ENCODE data around the gene PGBD5. TPM values are rescaled to one million over a fixed set of nuclear protein-coding genes. Genes with fewer than 3 reads are reported as not detected.

The PGBD5 gene
- total RNA-seq, 4 donors from 2014 or later = 0.79 to 2.6 (median 1.1) TPM

DNA sequence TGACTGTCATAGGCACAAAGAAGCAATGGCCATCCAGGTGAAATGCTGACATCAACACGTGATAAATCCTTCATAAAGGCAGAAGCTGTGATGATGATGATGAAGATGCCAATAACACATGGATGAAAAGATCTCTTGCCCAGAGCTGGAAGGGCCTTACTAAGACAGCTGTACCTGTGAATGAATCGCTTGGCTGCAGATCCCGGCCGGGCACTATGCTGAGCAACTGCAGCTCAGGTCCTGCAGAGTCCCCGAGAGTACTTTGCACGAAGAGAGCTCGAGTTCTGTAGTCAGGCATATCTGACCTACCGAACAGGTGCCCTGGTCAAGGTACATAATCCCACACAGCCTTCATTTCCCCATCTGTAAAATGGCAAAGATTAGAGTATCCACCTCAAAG, 48.8 kb downstream of the PGBD5 start:
- Histone ChIP-seq H3K4me1 (no peaks in the 10 kb centered on the region), H3K27ac (no peak overlapping the region), H3K36me3 (no peaks in the 10 kb centered on the region), H3K9me3 (peaks cover 0 to 12% of the 10 kb centered on the region in 2 donors), H3K27me3 (no peaks in the 10 kb centered on the region), H3K4me3 (no peak overlapping the region)
- intact Hi-C loops (cut with DNase I; ENCODE audit: low total_unique reads) (no loop called here), in situ Hi-C loops (cut with MboI; ENCODE audit: low pct_ligation_motif_present in 1 of 4, low pct_unique_long_range_greater_than_20kb in 1 of 4, low sequenced_read_pairs in 3 of 4) (no loop called here)
- no peak for DNase-seq
- WGBS, 2 donors (ENCODE audit: low coverage in 1 of 2) = 50 to 83% methylated on average over 1 to 8 of the region's 8 CpGs
- TF ChIP-seq EP300 (IDR thresholded peaks at IDR 0.05; ENCODE audit: low read depth) (no peak), POLR2AphosphoS5 (IDR thresholded peaks at IDR 0.05) (no peak), POLR2A (IDR thresholded peaks at IDR 0.05) (no peak)
- TF ChIP-seq, protein P1, sequence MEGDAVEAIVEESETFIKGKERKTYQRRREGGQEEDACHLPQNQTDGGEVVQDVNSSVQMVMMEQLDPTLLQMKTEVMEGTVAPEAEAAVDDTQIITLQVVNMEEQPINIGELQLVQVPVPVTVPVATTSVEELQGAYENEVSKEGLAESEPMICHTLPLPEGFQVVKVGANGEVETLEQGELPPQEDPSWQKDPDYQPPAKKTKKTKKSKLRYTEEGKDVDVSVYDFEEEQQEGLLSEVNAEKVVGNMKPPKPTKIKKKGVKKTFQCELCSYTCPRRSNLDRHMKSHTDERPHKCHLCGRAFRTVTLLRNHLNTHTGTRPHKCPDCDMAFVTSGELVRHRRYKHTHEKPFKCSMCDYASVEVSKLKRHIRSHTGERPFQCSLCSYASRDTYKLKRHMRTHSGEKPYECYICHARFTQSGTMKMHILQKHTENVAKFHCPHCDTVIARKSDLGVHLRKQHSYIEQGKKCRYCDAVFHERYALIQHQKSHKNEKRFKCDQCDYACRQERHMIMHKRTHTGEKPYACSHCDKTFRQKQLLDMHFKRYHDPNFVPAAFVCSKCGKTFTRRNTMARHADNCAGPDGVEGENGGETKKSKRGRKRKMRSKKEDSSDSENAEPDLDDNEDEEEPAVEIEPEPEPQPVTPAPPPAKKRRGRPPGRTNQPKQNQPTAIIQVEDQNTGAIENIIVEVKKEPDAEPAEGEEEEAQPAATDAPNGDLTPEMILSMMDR (IDR thresholded peaks at IDR 0.05) = no peak

DNA sequence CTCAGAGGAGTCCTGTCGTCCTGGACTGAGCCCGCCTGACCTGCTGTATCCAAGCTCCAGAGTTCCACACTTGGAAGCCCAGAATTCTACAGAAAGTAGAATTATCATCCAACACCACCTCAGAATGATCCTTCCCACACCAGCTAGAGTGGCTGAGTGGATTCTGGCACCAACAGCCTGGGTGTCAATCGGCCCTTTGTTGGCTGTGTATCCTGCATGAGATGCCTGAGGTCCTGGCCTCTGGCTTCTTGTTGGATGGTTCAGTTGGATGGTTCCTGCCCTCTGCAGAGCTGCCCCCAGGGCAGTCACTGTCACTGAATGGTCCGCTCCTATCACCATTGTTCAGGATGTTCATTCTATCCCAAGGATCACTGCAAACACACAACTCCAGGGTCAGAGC, 49.8 kb downstream of the PGBD5 start:
- no peak overlapping the region for H3K27ac ChIP-seq
- H3K9me3 ChIP-seq = peaks cover 0 to 12% of the 10 kb centered on the region in 2 donors
- intact Hi-C loops (cut with DNase I; ENCODE audit: low total_unique reads) = no loop called here
- in situ Hi-C loops (cut with MboI; ENCODE audit: low pct_ligation_motif_present in 1 of 4, low pct_unique_long_range_greater_than_20kb in 1 of 4, low sequenced_read_pairs in 3 of 4) = no loop called here
- TF ChIP-seq EP300 (IDR thresholded peaks at IDR 0.05; ENCODE audit: low read depth) = no peak
- TF ChIP-seq, protein P1 (IDR thresholded peaks at IDR 0.05) = no peak
- no peak for TF ChIP-seq POLR2A (IDR thresholded peaks at IDR 0.05)
- TF ChIP-seq POLR2AphosphoS5 (IDR thresholded peaks at IDR 0.05) = no peak
- no peaks in the 10 kb centered on the region for H3K4me1 ChIP-seq
- H3K36me3 ChIP-seq = no peaks in the 10 kb centered on the region
- no peaks in the 10 kb centered on the region for H3K27me3 ChIP-seq
- H3K4me3 ChIP-seq = no peak overlapping the region
- no peak for DNase-seq
- 61% methylated on average over 4 of the region's 4 CpGs; no CpG with 5 or more reads in 1 of the 2 donors for WGBS, 2 donors (ENCODE audit: low coverage in 1 of 2)

DNA sequence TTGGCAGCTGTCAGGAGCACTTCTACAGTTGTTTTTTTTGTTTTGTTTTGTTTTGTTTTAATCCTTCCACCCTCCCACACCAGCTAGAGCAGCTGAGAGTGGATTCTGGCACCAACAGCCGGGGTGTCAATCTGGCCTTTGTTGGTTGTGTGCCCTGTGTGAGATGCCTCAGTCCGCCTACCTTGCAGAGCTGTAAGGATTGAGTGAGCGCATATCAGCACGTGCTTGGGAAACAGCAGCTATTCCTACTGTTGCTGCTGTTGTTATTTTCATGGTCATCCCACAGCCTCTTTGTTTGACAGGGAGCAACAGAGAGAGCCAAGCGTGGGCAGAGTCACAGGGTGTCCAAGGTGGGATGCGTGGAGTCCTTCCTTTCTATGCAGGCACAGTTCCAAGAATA, 50.4 kb downstream of the PGBD5 start:
- H3K4me3 ChIP-seq = no peak overlapping the region
- H3K27me3 ChIP-seq = no peaks in the 10 kb centered on the region
- H3K36me3 ChIP-seq = no peaks in the 10 kb centered on the region
- H3K4me1 ChIP-seq = no peaks in the 10 kb centered on the region
- intact Hi-C loops (cut with DNase I; ENCODE audit: low total_unique reads) = no loop called here
- 71% methylated on average over 6 of the region's 6 CpGs; no CpG with 5 or more reads in 1 of the 2 donors for WGBS, 2 donors (ENCODE audit: low coverage in 1 of 2)
- no peak overlapping the region for H3K27ac ChIP-seq
- TF ChIP-seq POLR2AphosphoS5 (IDR thresholded peaks at IDR 0.05) (no peak), POLR2A (IDR thresholded peaks at IDR 0.05) (no peak), EP300 (IDR thresholded peaks at IDR 0.05; ENCODE audit: low read depth) (no peak)
- TF ChIP-seq, protein P1 (IDR thresholded peaks at IDR 0.05) = no peak
- peaks cover 0 to 12% of the 10 kb centered on the region in 2 donors for H3K9me3 ChIP-seq
- DNase-seq = no peak
- in situ Hi-C loops (cut with MboI; ENCODE audit: low pct_ligation_motif_present in 1 of 4, low pct_unique_long_range_greater_than_20kb in 1 of 4, low sequenced_read_pairs in 3 of 4) = no loop called here

DNA sequence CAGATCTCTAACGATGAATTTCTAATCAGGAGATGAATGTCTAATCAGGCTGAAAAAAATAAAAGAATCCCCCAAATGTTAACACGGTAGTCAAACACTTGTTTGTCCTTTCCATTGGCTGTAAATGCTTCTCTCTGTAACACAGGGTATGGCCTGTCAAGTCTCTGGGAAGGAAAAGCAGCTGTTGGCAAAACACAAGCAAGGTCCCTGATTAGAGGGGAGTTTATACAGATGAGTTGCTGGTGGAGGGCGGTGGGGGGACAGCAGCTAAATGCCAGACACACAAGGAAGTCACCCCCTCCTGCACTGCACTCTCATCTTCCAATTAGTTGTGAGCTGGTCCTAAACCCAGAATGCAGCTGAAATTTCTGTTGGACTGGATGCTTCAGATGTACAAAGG, 51.0 kb downstream of the PGBD5 start:
- 50 to 53% methylated on average over 2 to 3 of the region's 3 CpGs for WGBS, 2 donors (ENCODE audit: low coverage in 1 of 2)
- intact Hi-C loops (cut with DNase I; ENCODE audit: low total_unique reads) = no loop called here
- Histone ChIP-seq H3K27me3 (no peaks in the 10 kb centered on the region), H3K4me3 (no peak overlapping the region), H3K9me3 (peaks cover 0 to 12% of the 10 kb centered on the region in 2 donors), H3K4me1 (no peaks in the 10 kb centered on the region), H3K36me3 (no peaks in the 10 kb centered on the region), H3K27ac (no peak overlapping the region)
- TF ChIP-seq POLR2A (IDR thresholded peaks at IDR 0.05) = no peak
- no peak for TF ChIP-seq EP300 (IDR thresholded peaks at IDR 0.05; ENCODE audit: low read depth)
- TF ChIP-seq, protein P1 (IDR thresholded peaks at IDR 0.05) = no peak
- TF ChIP-seq POLR2AphosphoS5 (IDR thresholded peaks at IDR 0.05) = no peak
- in situ Hi-C loops (cut with MboI; ENCODE audit: low pct_ligation_motif_present in 1 of 4, low pct_unique_long_range_greater_than_20kb in 1 of 4, low sequenced_read_pairs in 3 of 4) = no loop called here
- no peak for DNase-seq

Measured in transverse colon (tissue), 4 donors.